HepG2 (cell line): ENCODE measurements around the gene MMD2. TPM values are rescaled to one million over a fixed set of nuclear protein-coding genes. Genes with fewer than 3 reads are reported as not detected.

Experiments used
- ATAC-seq: fragments of 200-7000 bp; cut with Tn5 transposase; 3 replicates; pipeline ENCODE4 v1.9.1; 2020; ENCODE audit warnings: mild to moderate bottlenecking, moderate library complexity
- BruUV-seq: library from RNA; stranded (reverse); fragments of 400-500 nt; replicated peaks from 2 replicates; lab custom pipeline; 2021; lab: Mats Ljungman, UMichigan
- CTCF ChIA-PET: fragments of 300-600 bp; formaldehyde crosslinking; extraction: SDS; loops from one replicate; lab custom pipeline; 2021; ENCODE audit warnings: low total read pairs, inconsistent platforms, low intra/inter-chr PET ratio; lab: Yijun Ruan, JAX
- POLR2A ChIA-PET: fragments of 350-600 bp; sonication (Branson Sonifier 250); formaldehyde crosslinking; loops from one replicate; lab custom pipeline; 2020; ENCODE audit warnings: antibody characterized with exemption, inconsistent platforms; lab: Yijun Ruan, JAX
- DNase-seq: peaks from one replicate; pipeline ENCODE4 v3.0.0-alpha.2; 2015; ENCODE audit warnings: low spot score
- FAIRE-seq: peaks from 3 replicates; lab custom pipeline; 2011; peaks lifted over from hg19 to GRCh38; lab: Jason Lieb, UNC
- H2AFZ ChIP-seq: one replicate; pipeline ENCODE4 v1.6.1; 2011; ENCODE audit warnings: low read length, inconsistent platforms
- H3K27ac ChIP-seq: fragments of 300-600 bp; 3 replicates; pipeline ENCODE4 v1.8.0; 2011; ENCODE audit warnings: mixed run types, mild to moderate bottlenecking, mixed read lengths, low read length, inconsistent platforms; ENCODE audit not compliant: insufficient read depth; ENCODE audit errors: extremely low read length
- H3K27me3 ChIP-seq, 2 experiments: fragments of 200-600 bp in 1 of 2; 2 replicates in 1 of 2; 3 replicates in 1 of 2; pipeline versions ENCODE4 v1.6.0 to v1.8.0; 2011; ENCODE audit warnings: low read length in 2 of 2, mild to moderate bottlenecking in 2 of 2, moderate library complexity in 2 of 2, inconsistent platforms in 1 of 2; ENCODE audit not compliant: insufficient read depth in 2 of 2, control insufficient read depth in 1 of 2
- H3K36me3 ChIP-seq, 2 experiments: fragments of 200-600 bp in 1 of 2; replicated peaks in 1 of 2; 2 replicates in 1 of 2; 3 replicates in 1 of 2; pipeline versions ENCODE4 v1.5.1 to v1.8.0; 2011; ENCODE audit warnings: low read length in 2 of 2, inconsistent platforms in 1 of 2; ENCODE audit not compliant: insufficient read depth in 2 of 2, control insufficient read depth in 1 of 2
- H3K4me1 ChIP-seq: 2 replicates; pipeline ENCODE4 v1.5.1; 2012; ENCODE audit warnings: low read length, inconsistent platforms; ENCODE audit not compliant: insufficient read depth
- H3K4me2 ChIP-seq: 2 replicates; pipeline ENCODE4 v1.6.0; 2011; ENCODE audit warnings: low read depth, low read length, inconsistent platforms
- H3K4me3 ChIP-seq, 3 experiments: fragments of 200-600 bp in 1 of 3; sonication (generic), shearing (Covaris generic) in 1 of 3; replicated peaks in 1 of 3; 2 replicates each; pipeline ENCODE4 v1.5.1; 2011 to 2016; ENCODE audit warnings: low read length in 3 of 3, inconsistent platforms in 2 of 3, low read depth in 2 of 3, mild to moderate bottlenecking in 2 of 3, control low read depth in 1 of 3, mixed read lengths in 1 of 3; ENCODE audit not compliant: insufficient read depth in 1 of 3
- H3K79me2 ChIP-seq: one replicate; pipeline ENCODE4 v1.6.1; 2011; ENCODE audit warnings: low read length, inconsistent platforms; ENCODE audit not compliant: insufficient read depth
- H3K9ac ChIP-seq: 2 replicates; pipeline ENCODE4 v1.6.0; 2011; ENCODE audit warnings: mild to moderate bottlenecking, low read depth, low read length, inconsistent platforms; ENCODE audit not compliant: insufficient read depth
- H3K9me3 ChIP-seq: 2 replicates; pipeline ENCODE4 v1.5.1; 2012; ENCODE audit warnings: mild to moderate bottlenecking, low read length
- H4K20me1 ChIP-seq: 2 replicates; pipeline ENCODE4 v1.6.0; 2011; ENCODE audit warnings: inconsistent platforms, mild to moderate bottlenecking, low read length, moderate library complexity; ENCODE audit not compliant: insufficient read depth
- ATF5 ChIP-seq: sonication (generic); formaldehyde crosslinking; IDR thresholded peaks from 2 replicates; pipeline ENCODE4 v1.4.0; 2020; ENCODE audit warnings: mild to moderate bottlenecking, low read depth, missing genetic modification reagents
- CCDC6 ChIP-seq: sonication (generic); formaldehyde crosslinking; IDR thresholded peaks from 2 replicates; pipeline ENCODE4 v1.8.1; 2022; ENCODE audit warnings: mild to moderate bottlenecking, missing genetic modification reagents, moderate library complexity
- CHCHD3 ChIP-seq: sonication (generic); formaldehyde crosslinking; IDR thresholded peaks from 2 replicates; pipeline ENCODE4 v1.8.0; 2022; ENCODE audit warnings: mild to moderate bottlenecking, missing genetic modification reagents, moderate library complexity
- ELF1 ChIP-seq: sonication (generic); formaldehyde crosslinking; IDR thresholded peaks from 2 replicates; pipeline ENCODE4 v1.4.0; 2020; ENCODE audit warnings: missing genetic modification reagents
- HNF4A ChIP-seq: sonication (generic); formaldehyde crosslinking; IDR thresholded peaks from 2 replicates; pipeline ENCODE4 v1.4.0; 2020; ENCODE audit warnings: missing genetic modification reagents
- HNF4G ChIP-seq, 2 experiments: sonication (generic) in 1 of 2; formaldehyde crosslinking in 1 of 2; IDR thresholded peaks; 2 replicates each; pipeline versions ENCODE4 v1.4.0 to v1.6.1; 2011 to 2020; ENCODE audit warnings: borderline replicate concordance in 2 of 2, low read depth in 2 of 2, mild to moderate bottlenecking in 2 of 2, low read length in 1 of 2, missing genetic modification reagents in 1 of 2, moderate library complexity in 1 of 2
- RARA ChIP-seq: IDR thresholded peaks from 2 replicates; pipeline ENCODE4 v1.6.1; 2016; ENCODE audit warnings: missing genetic modification reagents, missing compliant biosample characterization
- RFX1 ChIP-seq: fragments of 450-650 bp; IDR thresholded peaks from 2 replicates; pipeline ENCODE4 v1.6.1; 2017
- SALL1 ChIP-seq: sonication (generic); formaldehyde crosslinking; IDR thresholded peaks from 2 replicates; pipeline ENCODE4 v1.8.0; 2022; ENCODE audit warnings: mild to moderate bottlenecking, missing genetic modification reagents
- SKI ChIP-seq: fragments of 450-650 bp; IDR thresholded peaks from one replicate; pipeline ENCODE4 v1.6.1; 2018; ENCODE audit warnings: mild to moderate bottlenecking; ENCODE audit not compliant: partially characterized antibody
- TFAP4 ChIP-seq: sonication (generic); IDR thresholded peaks from 2 replicates; pipeline ENCODE4 v1.6.1; 2016; ENCODE audit warnings: low read depth, borderline replicate concordance
- ZEB1 ChIP-seq: IDR thresholded peaks from 2 replicates; pipeline ENCODE4 v1.6.1; 2012; ENCODE audit warnings: mild to moderate bottlenecking, low read depth, inconsistent platforms; ENCODE audit not compliant: insufficient replicate concordance
- ZNF572 ChIP-seq: sonication (generic); formaldehyde crosslinking; IDR thresholded peaks from 2 replicates; pipeline ENCODE4 v1.5.1; 2020; ENCODE audit warnings: mild to moderate bottlenecking, missing genetic modification reagents
- WGBS: methylation state at CpG from one replicate; pipeline ENCODE4 v1.1.6; 2017; ENCODE audit warnings: low lambda C conversion rate; 5-methylcytosine and 5-hydroxymethylcytosine counted together
- in situ Hi-C: cut with HindIII; loops from 2 replicates; pipeline ENCODE4 v1.10.0; 2017; ENCODE audit warnings: low pct_unique_long_range_greater_than_20kb; ENCODE audit not compliant: extremely low pct_ligation_motif_present
- intact Hi-C: fragments of 100-400 bp; cut with micrococcal nuclease; formaldehyde crosslinking; loops from one replicate; pipeline ENCODE4 v1.10.0; 2022; ENCODE audit not compliant: unreplicated experiment
- polyA plus RNA-seq, 8 experiments: library from polyadenylated mRNA; depleted of rRNA in 3 of 8; stranded (reverse) in 7 of 8; unstranded in 1 of 8; fragments of >200 nt; fragmentation: Illumina TruSeq in 4 of 8; extraction: Trizol in 4 of 8; gene quantifications; 2 replicates each; pipeline versions ENCODE4 v1.2.1 to v1.2.3, GENCODE V29; 2011 to 2016; ENCODE audit warnings: low read depth in 4 of 8, missing spikeins in 1 of 8, mixed read lengths in 1 of 8; ENCODE audit not compliant: insufficient read depth in 1 of 8
- total RNA-seq, 5 experiments: library from RNA; depleted of rRNA; stranded (reverse); fragments of >200 nt; fragmentation: Illumina TruSeq; extraction: Trizol; gene quantifications; 2 replicates each; pipeline ENCODE4 v1.2.3, GENCODE V29; 2016; ENCODE audit warnings: low read depth in 1 of 5

The MMD2 gene
- total and polyA plus RNA-seq, 2 of the 13 experiments (the other 11 are each of a cell fraction or from before 2014, with no cell fraction given), result not detected

- TF ChIP-seq ATF5 (CRISPR knock-in tag), result no peak
- TF ChIP-seq, all 625 proteins: peak for 0
These were observed 5.5 kb upstream of the MMD2 start (continued) for GRCh38 chr7:4964506-4964905.

GRCh38 chr7:4962872-4963775 lies 4.1 kb upstream of the MMD2 start:
- Histone ChIP-seq H2AFZ (no peak overlapping the region), H3K9me3 (no peaks in the 10 kb centered on the region), H3K79me2 (no peaks in the 10 kb centered on the region), H3K4me3 (no peak overlapping the region)
- ATAC-seq, result peak; percentile 75
- CTCF ChIA-PET, result no interaction called here
- TF ChIP-seq HNF4A (CRISPR knock-in tag) (peak; percentile 62), RFX1 (peak; percentile 38), ZEB1 (peak; percentile 45), TFAP4 (no peak), CCDC6 (CRISPR knock-in tag) (no peak), SALL1 (CRISPR knock-in tag) (0 out of 2 replicates have a peak, but pooled peaks have one; percentile 15), CHCHD3 (CRISPR knock-in tag) (no peak), ELF1 (CRISPR knock-in tag) (no peak), SKI (peak; percentile 17), ZNF572 (CRISPR knock-in tag) (no peak), RARA (CRISPR knock-in tag) (peak; percentile 41; the same call in 1 of the 2 replicates), HNF4G (IDR thresholded peaks at IDR 0.05; ENCODE audit: borderline replicate concordance, low read depth, low read length) (peak; percentile 31; the same call in 1 of the 2 replicates), HNF4G (CRISPR knock-in tag; IDR thresholded peaks at IDR 0.05; ENCODE audit: borderline replicate concordance, low read depth) (no peak)
- TF ChIP-seq, all 625 proteins: peak for 7
- Histone ChIP-seq H3K4me1 (peaks cover 17% of the 10 kb centered on the region; the same call in 1 of the 2 replicates), H3K27ac (no peak overlapping the region), H3K36me3 (no peaks in the 10 kb centered on the region), H3K9ac (no peak overlapping the region), H3K4me2 (no peak overlapping the region; the same call in 1 of the 2 replicates), H4K20me1 (no peaks in the 10 kb centered on the region), H3K27me3 (peaks cover 1 to 13% of the 10 kb centered on the region in 2 experiments; a peak in 3 of 5 replicates)
- intact Hi-C loops, result no loop called here
- FAIRE-seq (no peak), DNase-seq (no peak)
- 13% methylated on average over 15 of the region's 19 CpGs for WGBS
- in situ Hi-C loops, result no loop called here
- POLR2A ChIA-PET, result no interaction called here
- BruUV-seq, result no TSS peak
